ENCODE results near the gene PPIF.

GRCh38 chr10:79306644-79307220 lies 40.5 kb upstream of the PPIF start:
- TF ChIP-seq POLR2AphosphoS5 (IDR thresholded peaks at IDR 0.05) (no peak), CTCF (IDR thresholded peaks at IDR 0.05) (no peak)

All from transverse colon (tissue), 4 donors.